ENCODE data around the gene MN1.

MN1 gene

GRCh38 chr22:27730641-27731433 lies 70.7 kb downstream of the MN1 start:
- H3K36me3 ChIP-seq (ENCODE audit: control insufficient read depth, insufficient read depth, low read length): no peaks in the 10 kb centered on the region
- no peak overlapping the region for H3K9ac ChIP-seq (ENCODE audit: low read length)
- H3K4me3 ChIP-seq (ENCODE audit: low read length): no peak overlapping the region
- H3K4me1 ChIP-seq (ENCODE audit: control insufficient read depth, insufficient read depth, low read length): peaks cover 14% of the 10 kb centered on the region
- H3K9me3 ChIP-seq (ENCODE audit: control insufficient read depth, low read length): no peaks in the 10 kb centered on the region
- no peaks in the 10 kb centered on the region for H3K27me3 ChIP-seq (ENCODE audit: control insufficient read depth, insufficient read depth, low read length)

GRCh38 chr22:27729246-27729645 lies 72.3 kb downstream of the MN1 start:
- Histone ChIP-seq H3K4me3 (ENCODE audit: low read length) (no peak overlapping the region), H3K9me3 (ENCODE audit: control insufficient read depth, low read length) (no peaks in the 10 kb centered on the region), H3K36me3 (ENCODE audit: control insufficient read depth, insufficient read depth, low read length) (no peaks in the 10 kb centered on the region), H3K9ac (ENCODE audit: low read length) (no peak overlapping the region), H3K4me1 (ENCODE audit: control insufficient read depth, insufficient read depth, low read length) (peaks cover 14% of the 10 kb centered on the region), H3K27me3 (ENCODE audit: control insufficient read depth, insufficient read depth, low read length) (no peaks in the 10 kb centered on the region)

GRCh38 chr22:27727673-27728451 lies 73.7 kb downstream of the MN1 start:
- H3K27me3 ChIP-seq (ENCODE audit: control insufficient read depth, insufficient read depth, low read length): no peaks in the 10 kb centered on the region
- H3K4me3 ChIP-seq (ENCODE audit: low read length): no peak overlapping the region
- no peak overlapping the region for H3K9ac ChIP-seq (ENCODE audit: low read length)
- no peaks in the 10 kb centered on the region for H3K9me3 ChIP-seq (ENCODE audit: control insufficient read depth, low read length)
- no peaks in the 10 kb centered on the region for H3K36me3 ChIP-seq (ENCODE audit: control insufficient read depth, insufficient read depth, low read length)
- peaks cover 14% of the 10 kb centered on the region for H3K4me1 ChIP-seq (ENCODE audit: control insufficient read depth, insufficient read depth, low read length)

GRCh38 chr22:27726686-27727449 lies 74.7 kb downstream of the MN1 start:
- no peak overlapping the region for H3K4me3 ChIP-seq (ENCODE audit: low read length)
- H3K36me3 ChIP-seq (ENCODE audit: control insufficient read depth, insufficient read depth, low read length): no peaks in the 10 kb centered on the region
- no peaks in the 10 kb centered on the region for H3K9me3 ChIP-seq (ENCODE audit: control insufficient read depth, low read length)
- peaks cover 14% of the 10 kb centered on the region for H3K4me1 ChIP-seq (ENCODE audit: control insufficient read depth, insufficient read depth, low read length)
- H3K27me3 ChIP-seq (ENCODE audit: control insufficient read depth, insufficient read depth, low read length): no peaks in the 10 kb centered on the region
- no peak overlapping the region for H3K9ac ChIP-seq (ENCODE audit: low read length)

- H3K4me1 ChIP-seq (ENCODE audit: control insufficient read depth, insufficient read depth, low read length): peaks cover 14% of the 10 kb centered on the region
- H3K9me3 ChIP-seq (ENCODE audit: control insufficient read depth, low read length): no peaks in the 10 kb centered on the region
- H3K4me3 ChIP-seq (ENCODE audit: low read length): no peak overlapping the region
- no peaks in the 10 kb centered on the region for H3K36me3 ChIP-seq (ENCODE audit: control insufficient read depth, insufficient read depth, low read length)
- no peak overlapping the region for H3K9ac ChIP-seq (ENCODE audit: low read length)
- H3K27me3 ChIP-seq (ENCODE audit: control insufficient read depth, insufficient read depth, low read length): no peaks in the 10 kb centered on the region
Measured at GRCh38 chr22:27726331-27726685, 75.2 kb downstream of the MN1 start.

- no peaks in the 10 kb centered on the region for H3K9me3 ChIP-seq (ENCODE audit: control insufficient read depth, low read length)
- H3K9ac ChIP-seq (ENCODE audit: low read length): no peak overlapping the region
- H3K4me1 ChIP-seq (ENCODE audit: control insufficient read depth, insufficient read depth, low read length): peaks cover 14% of the 10 kb centered on the region
- H3K27me3 ChIP-seq (ENCODE audit: control insufficient read depth, insufficient read depth, low read length): no peaks in the 10 kb centered on the region
- no peak overlapping the region for H3K4me3 ChIP-seq (ENCODE audit: low read length)
- no peaks in the 10 kb centered on the region for H3K36me3 ChIP-seq (ENCODE audit: control insufficient read depth, insufficient read depth, low read length)
Measured at GRCh38 chr22:27725661-27726060, 75.9 kb downstream of the MN1 start.

GRCh38 chr22:27724709-27725108 lies 76.8 kb downstream of the MN1 start:
- H3K4me3 ChIP-seq (ENCODE audit: low read length): no peak overlapping the region
- no peaks in the 10 kb centered on the region for H3K9me3 ChIP-seq (ENCODE audit: control insufficient read depth, low read length)
- H3K4me1 ChIP-seq (ENCODE audit: control insufficient read depth, insufficient read depth, low read length): peaks cover 15% of the 10 kb centered on the region
- H3K36me3 ChIP-seq (ENCODE audit: control insufficient read depth, insufficient read depth, low read length): no peaks in the 10 kb centered on the region
- no peaks in the 10 kb centered on the region for H3K27me3 ChIP-seq (ENCODE audit: control insufficient read depth, insufficient read depth, low read length)
- no peak overlapping the region for H3K9ac ChIP-seq (ENCODE audit: low read length)

GRCh38 chr22:27724157-27724556 lies 77.4 kb downstream of the MN1 start:
- Histone ChIP-seq H3K4me1 (ENCODE audit: control insufficient read depth, insufficient read depth, low read length) (peaks cover 20% of the 10 kb centered on the region), H3K9me3 (ENCODE audit: control insufficient read depth, low read length) (no peaks in the 10 kb centered on the region), H3K27me3 (ENCODE audit: control insufficient read depth, insufficient read depth, low read length) (no peaks in the 10 kb centered on the region), H3K4me3 (ENCODE audit: low read length) (no peak overlapping the region), H3K36me3 (ENCODE audit: control insufficient read depth, insufficient read depth, low read length) (no peaks in the 10 kb centered on the region), H3K9ac (ENCODE audit: low read length) (no peak overlapping the region)

GRCh38 chr22:27723708-27724107 lies 77.8 kb downstream of the MN1 start:
- peaks cover 24% of the 10 kb centered on the region for H3K4me1 ChIP-seq (ENCODE audit: control insufficient read depth, insufficient read depth, low read length)
- H3K9ac ChIP-seq (ENCODE audit: low read length): no peak overlapping the region
- no peaks in the 10 kb centered on the region for H3K27me3 ChIP-seq (ENCODE audit: control insufficient read depth, insufficient read depth, low read length)

GRCh38 chr22:27723158-27723557 lies 78.4 kb downstream of the MN1 start:
- Histone ChIP-seq H3K36me3 (ENCODE audit: control insufficient read depth, insufficient read depth, low read length) (no peaks in the 10 kb centered on the region), H3K9me3 (ENCODE audit: control insufficient read depth, low read length) (no peaks in the 10 kb centered on the region), H3K27me3 (ENCODE audit: control insufficient read depth, insufficient read depth, low read length) (no peaks in the 10 kb centered on the region), H3K9ac (ENCODE audit: low read length) (no peak overlapping the region), H3K4me1 (ENCODE audit: control insufficient read depth, insufficient read depth, low read length) (peaks cover 28% of the 10 kb centered on the region), H3K4me3 (ENCODE audit: low read length) (no peak overlapping the region)

More at GRCh38 chr22:27723708-27724107, 77.8 kb downstream of the MN1 start:
- no peaks in the 10 kb centered on the region for H3K9me3 ChIP-seq (ENCODE audit: control insufficient read depth, low read length)
- no peak overlapping the region for H3K4me3 ChIP-seq (ENCODE audit: low read length)
- no peaks in the 10 kb centered on the region for H3K36me3 ChIP-seq (ENCODE audit: control insufficient read depth, insufficient read depth, low read length)

GRCh38 chr22:27720860-27721259 lies 80.7 kb downstream of the MN1 start:
- no peak overlapping the region for H3K4me3 ChIP-seq (ENCODE audit: low read length)
- H3K4me1 ChIP-seq (ENCODE audit: control insufficient read depth, insufficient read depth, low read length): peaks cover 17% of the 10 kb centered on the region
- H3K36me3 ChIP-seq (ENCODE audit: control insufficient read depth, insufficient read depth, low read length): no peaks in the 10 kb centered on the region
- H3K9ac ChIP-seq (ENCODE audit: low read length): no peak overlapping the region
- no peaks in the 10 kb centered on the region for H3K9me3 ChIP-seq (ENCODE audit: control insufficient read depth, low read length)
- H3K27me3 ChIP-seq (ENCODE audit: control insufficient read depth, insufficient read depth, low read length): peaks cover 2% of the 10 kb centered on the region
